AG04450 (cell line): ENCODE results near the gene EYA3. TPM values are rescaled to one million over a fixed set of nuclear protein-coding genes. Genes with fewer than 3 reads are reported as not detected.

Experiments used
- CTCF ChIA-PET: fragments of 300-600, 350-600 bp; formaldehyde crosslinking; extraction: SDS; loops from one replicate; lab custom pipeline; 2022; ENCODE audit warnings: antibody characterized with exemption, inconsistent platforms; lab: Charles Lee
- POLR2A ChIA-PET: fragments of 350-600 bp; formaldehyde crosslinking; extraction: SDS; loops from one replicate; lab custom pipeline; 2021; ENCODE audit warnings: antibody characterized with exemption, inconsistent platforms; lab: Yijun Ruan, JAX
- DNase-seq: peaks from one replicate; pipeline ENCODE4 v3.0.0-alpha.2; 2011; ENCODE audit warnings: low read depth, low spot score
- H3K27ac ChIP-seq: one replicate; pipeline ENCODE4 v1.5.1; 2012; ENCODE audit warnings: low read depth, low read length, control low read depth
- H3K27me3 ChIP-seq: one replicate; pipeline ENCODE4 v1.6.0; 2012; ENCODE audit warnings: low read length; ENCODE audit not compliant: control insufficient read depth, insufficient read depth
- H3K4me3 ChIP-seq: 2 replicates; pipeline ENCODE4 v1.5.1; 2011; ENCODE audit warnings: mild to moderate bottlenecking, low read depth, low read length, control low read depth
- H3K9me3 ChIP-seq: 2 replicates; pipeline ENCODE4 v1.5.1; 2012; ENCODE audit warnings: low read length; ENCODE audit not compliant: control insufficient read depth, insufficient read depth
- polyA plus RNA-seq: library from polyadenylated mRNA; depleted of rRNA; stranded (reverse); fragments of >200 nt; gene quantifications from 2 replicates; pipeline ENCODE4 v1.2.3, GENCODE V29; 2011
- TF ChIP-seq, protein P1 (sequence below): IDR thresholded peaks from 2 replicates; pipeline ENCODE4 v1.5.1; 2011; ENCODE audit warnings: low read depth, low read length, control low read depth, inconsistent platforms

Gene EYA3
- polyA plus RNA-seq, 1 experiment = 17.0 TPM

DNA sequence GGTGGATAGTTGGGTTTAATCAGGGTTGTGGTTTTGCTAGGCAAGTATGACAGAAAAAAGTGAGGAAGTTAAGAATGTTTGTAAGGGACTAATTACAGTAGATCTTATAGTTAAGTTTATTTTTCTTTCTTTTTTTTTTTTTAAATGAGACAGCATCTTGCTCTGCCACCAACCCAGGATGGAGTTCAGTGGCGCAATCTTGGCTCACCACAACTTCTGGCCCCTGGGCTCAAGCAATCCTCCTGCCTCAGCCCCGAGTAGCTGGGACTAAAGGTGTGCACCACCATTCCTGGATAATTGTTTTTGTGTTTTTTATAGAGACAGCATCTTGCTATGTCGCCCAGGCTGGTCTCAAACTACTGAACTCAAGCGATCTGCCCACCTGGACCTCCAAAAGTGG is 41.7 kb downstream of the EYA3 start:
- CTCF ChIA-PET = no interaction called here
- no peak for DNase-seq
- TF ChIP-seq, protein P1, sequence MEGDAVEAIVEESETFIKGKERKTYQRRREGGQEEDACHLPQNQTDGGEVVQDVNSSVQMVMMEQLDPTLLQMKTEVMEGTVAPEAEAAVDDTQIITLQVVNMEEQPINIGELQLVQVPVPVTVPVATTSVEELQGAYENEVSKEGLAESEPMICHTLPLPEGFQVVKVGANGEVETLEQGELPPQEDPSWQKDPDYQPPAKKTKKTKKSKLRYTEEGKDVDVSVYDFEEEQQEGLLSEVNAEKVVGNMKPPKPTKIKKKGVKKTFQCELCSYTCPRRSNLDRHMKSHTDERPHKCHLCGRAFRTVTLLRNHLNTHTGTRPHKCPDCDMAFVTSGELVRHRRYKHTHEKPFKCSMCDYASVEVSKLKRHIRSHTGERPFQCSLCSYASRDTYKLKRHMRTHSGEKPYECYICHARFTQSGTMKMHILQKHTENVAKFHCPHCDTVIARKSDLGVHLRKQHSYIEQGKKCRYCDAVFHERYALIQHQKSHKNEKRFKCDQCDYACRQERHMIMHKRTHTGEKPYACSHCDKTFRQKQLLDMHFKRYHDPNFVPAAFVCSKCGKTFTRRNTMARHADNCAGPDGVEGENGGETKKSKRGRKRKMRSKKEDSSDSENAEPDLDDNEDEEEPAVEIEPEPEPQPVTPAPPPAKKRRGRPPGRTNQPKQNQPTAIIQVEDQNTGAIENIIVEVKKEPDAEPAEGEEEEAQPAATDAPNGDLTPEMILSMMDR = no peak
- no peaks in the 10 kb centered on the region for H3K27me3 ChIP-seq
- no peak overlapping the region for H3K4me3 ChIP-seq
- H3K27ac ChIP-seq = no peak overlapping the region
- H3K9me3 ChIP-seq = no peaks in the 10 kb centered on the region
- POLR2A ChIA-PET = no interaction called here

DNA sequence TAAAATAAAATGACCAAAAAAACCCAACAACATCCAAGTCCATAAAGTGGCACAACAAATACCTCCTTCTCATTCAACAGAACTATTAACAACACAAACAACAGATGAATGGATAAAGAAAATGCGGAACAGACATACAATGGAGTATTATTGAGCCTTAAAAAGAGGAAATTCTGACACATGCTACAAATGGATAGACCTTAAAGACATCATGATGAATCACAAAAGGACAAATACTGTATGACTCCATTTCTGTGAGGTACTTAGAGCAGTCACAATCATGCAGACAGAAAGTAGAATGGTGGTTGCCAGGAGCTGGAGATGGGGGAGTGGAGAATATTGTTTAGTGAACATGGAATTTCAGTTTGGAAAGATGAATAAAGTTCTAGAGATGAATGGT is 42.6 kb downstream of the EYA3 start:
- DNase-seq = no peak

DNA sequence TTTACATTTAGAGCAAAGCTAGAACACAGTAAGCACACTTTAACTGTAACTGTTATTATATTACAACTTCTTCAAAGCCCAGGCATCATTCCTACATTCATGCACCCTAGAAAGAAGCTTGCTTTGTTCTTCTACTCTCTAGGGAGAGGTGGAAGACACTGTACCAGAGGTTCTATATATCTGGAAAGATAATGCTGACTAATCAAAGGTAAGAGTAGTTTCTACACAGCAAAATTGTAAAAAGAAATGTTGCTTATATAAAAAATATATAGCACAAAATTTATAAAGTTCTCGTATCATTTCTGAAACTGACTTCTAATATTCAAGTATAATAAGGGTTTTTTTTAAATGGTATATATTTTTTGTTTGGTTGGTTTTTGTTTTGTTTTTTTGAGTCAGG is 44.0 kb downstream of the EYA3 start:
- ChIA-PET CTCF (interaction anchor here (0.6 kb wide), 1 partner anchor 205 kb away, joined by 6 read pairs; no protein-coding TSS in a partner anchor), POLR2A (no interaction called here)
- Histone ChIP-seq H3K4me3 (no peak overlapping the region), H3K9me3 (no peaks in the 10 kb centered on the region), H3K27ac (no peak overlapping the region), H3K27me3 (no peaks in the 10 kb centered on the region)
- TF ChIP-seq, protein P1 = no peak
- DNase-seq = no peak

More for the DNA sequence above, 42.6 kb downstream of the EYA3 start:
- POLR2A ChIA-PET = no interaction called here
- Histone ChIP-seq H3K9me3 (no peaks in the 10 kb centered on the region), H3K4me3 (no peak overlapping the region), H3K27me3 (no peaks in the 10 kb centered on the region), H3K27ac (no peak overlapping the region)
- TF ChIP-seq, protein P1 = no peak
- CTCF ChIA-PET = no interaction called here

DNA sequence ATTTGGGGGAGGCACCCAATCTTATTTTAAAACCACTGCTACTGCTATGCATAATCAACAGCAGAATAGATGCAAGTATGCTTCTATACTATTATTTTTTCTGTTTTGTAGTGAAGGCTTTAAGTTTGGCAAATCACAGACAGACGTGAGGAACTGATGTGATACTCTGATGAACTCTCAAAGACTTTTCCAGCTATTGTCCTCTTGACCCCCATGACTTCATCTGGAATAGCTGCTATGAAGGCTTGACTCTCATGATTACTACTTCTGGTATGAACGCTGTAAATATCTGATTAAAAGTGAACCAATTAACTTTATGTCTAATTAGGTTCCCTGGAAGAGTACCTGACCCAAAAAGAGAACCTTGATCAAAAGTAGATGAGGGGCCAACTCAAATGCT is 49.1 kb downstream of the EYA3 start:
- TF ChIP-seq, protein P1 = no peak
- H3K27ac ChIP-seq = no peak overlapping the region
- H3K27me3 ChIP-seq = no peaks in the 10 kb centered on the region
- ChIA-PET CTCF (interaction anchor here (0.9 kb wide), 1 partner anchor 52 kb away, joined by 3 read pairs; no protein-coding TSS in a partner anchor), POLR2A (interaction anchor here (1.5 kb wide), 1 partner anchor 49 kb away, joined by 3 read pairs; the partner anchor contains the start of gene EYA3)
- no peak for DNase-seq
- no peaks in the 10 kb centered on the region for H3K9me3 ChIP-seq
- H3K4me3 ChIP-seq = no peak overlapping the region

DNA sequence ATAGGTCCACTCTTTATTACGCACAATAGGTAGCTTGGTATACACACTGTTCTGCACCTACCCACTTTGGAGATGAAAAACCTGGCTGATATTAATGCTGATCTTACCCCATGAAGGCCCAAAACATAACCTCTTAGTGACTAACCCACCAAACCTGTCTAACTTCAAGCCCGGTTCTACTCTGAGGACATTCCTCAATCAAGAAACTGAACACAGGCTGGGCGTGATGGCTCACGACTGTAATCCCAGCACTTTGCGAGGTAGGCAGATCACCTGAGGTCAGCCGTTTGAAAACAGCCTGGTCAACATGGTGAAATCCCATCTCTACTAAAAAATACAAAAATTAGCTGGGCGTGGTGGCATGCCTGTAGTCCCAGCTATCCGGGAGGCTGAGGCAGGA is 50.5 kb downstream of the EYA3 start:
- CTCF ChIA-PET = interaction anchor here (0.6 to 1.6 kb wide), 2 partner anchors 56 to 171 kb away, joined by 3 to 7 read pairs; no protein-coding TSS in a partner anchor
- TF ChIP-seq, protein P1 = no peak
- DNase-seq = no peak
- Histone ChIP-seq H3K9me3 (no peaks in the 10 kb centered on the region), H3K27me3 (no peaks in the 10 kb centered on the region), H3K4me3 (no peak overlapping the region), H3K27ac (no peak overlapping the region)
- POLR2A ChIA-PET = no interaction called here
